Esophagus (tissue), 2 donors: ENCODE data around the gene TIGIT. TPM values are rescaled to one million over a fixed set of nuclear protein-coding genes. Genes with fewer than 3 reads are reported as not detected.

ENCODE experiments used
- polyA plus RNA-seq, 2 donors: library from polyadenylated mRNA; stranded (reverse); fragments of 200-250 nt; gene quantifications; one replicate each; pipeline ENCODE4 v1.2.3, GENCODE V29; 2013
- donor health status: healthy with polysubstance abuse.
- donor health status: Bipolar disorder and iron deficiency.

Gene TIGIT
- polyA plus RNA-seq, 2 donors = 0.39 to 0.41 TPM

Other genes starting within 250 kb of the TIGIT start
- 1 to 10 TPM; 1.0 to 2.9 TPM for gene CCDC191, start 237.5 kb upstream of the TIGIT start, polyA plus RNA-seq
- 1 to 10 TPM; 4.6 to 6.3 TPM for gene QTRT2, start 237.3 kb upstream of the TIGIT start, polyA plus RNA-seq
- not detected for gene DRD3, start 115.0 kb upstream of the TIGIT start, polyA plus RNA-seq
- gene ZNF80, start 56.5 kb upstream of the TIGIT start, polyA plus RNA-seq = under 1 TPM in 1 of 2 donors, not detected in 1; 0.05 TPM